Duodenal mucosa (tissue), 2 donors: ENCODE data around the gene P3H1.
"Not testable (repeated sequence)": the region's sequence is repeated elsewhere in the genome, so short reads cannot be mapped to it uniquely, and the experiment has no call there.

Experiments
- H3K27ac ChIP-seq: one replicate; pipeline ENCODE4 v1.7.0; 2013; ENCODE audit warnings: low read depth, low read length
- H3K27me3 ChIP-seq, 2 donors: one replicate each; pipeline ENCODE4 v1.7.0; 2013; ENCODE audit warnings: low read length in 2 of 2, control low read depth in 1 of 2; ENCODE audit not compliant: insufficient read depth in 2 of 2, control insufficient read depth in 1 of 2
- H3K36me3 ChIP-seq, 2 donors: one replicate each; pipeline ENCODE4 v1.7.0; 2013; ENCODE audit warnings: low read length in 2 of 2, control low read depth in 1 of 2; ENCODE audit not compliant: insufficient read depth in 2 of 2, control insufficient read depth in 1 of 2
- H3K4me1 ChIP-seq, 2 donors: one replicate each; pipeline ENCODE4 v1.7.0; 2013; ENCODE audit warnings: low read length in 2 of 2, control low read depth in 1 of 2; ENCODE audit not compliant: insufficient read depth in 2 of 2, control insufficient read depth in 1 of 2
- H3K4me3 ChIP-seq, 2 donors: one replicate each; pipeline ENCODE4 v1.7.0; 2013; ENCODE audit warnings: low read length in 2 of 2, low read depth in 1 of 2
- H3K9ac ChIP-seq, 2 donors: one replicate each; pipeline ENCODE4 v1.7.0; 2013; ENCODE audit warnings: low read length in 2 of 2, low read depth in 1 of 2
- H3K9me3 ChIP-seq, 2 donors: one replicate each; pipeline ENCODE4 v1.7.0; 2013; ENCODE audit warnings: low read length in 2 of 2, control low read depth in 1 of 2; ENCODE audit not compliant: control insufficient read depth in 1 of 2

P3H1 gene

GRCh38 chr1:42712808-42713207 lies 54.0 kb downstream of the P3H1 start:
- H3K27ac ChIP-seq, H3K9ac ChIP-seq, H3K4me3 ChIP-seq, H3K4me1 ChIP-seq, H3K27me3 ChIP-seq, H3K9me3 ChIP-seq: not testable (repeated sequence)
- H3K36me3 ChIP-seq = peaks cover 4 to 27% of the 10 kb centered on the region in 2 donors

GRCh38 chr1:42703888-42704464 lies 62.9 kb downstream of the P3H1 start:
- H3K27ac ChIP-seq = no peak overlapping the region
- H3K36me3 ChIP-seq = peaks cover 32 to 76% of the 10 kb centered on the region in 2 donors
- H3K9ac ChIP-seq = no peak overlapping the region
- H3K4me1 ChIP-seq = no peaks in the 10 kb centered on the region
- no peaks in the 10 kb centered on the region for H3K9me3 ChIP-seq
- H3K27me3 ChIP-seq = no peaks in the 10 kb centered on the region
- no peak overlapping the region for H3K4me3 ChIP-seq

GRCh38 chr1:42700006-42700405 lies 66.8 kb downstream of the P3H1 start:
- Histone ChIP-seq H3K4me1 (peaks cover 0 to under 1% of the 10 kb centered on the region in 2 donors), H3K27ac (no peak overlapping the region), H3K9me3 (no peaks in the 10 kb centered on the region), H3K9ac (no peak overlapping the region), H3K27me3 (no peaks in the 10 kb centered on the region), H3K4me3 (no peak overlapping the region), H3K36me3 (peaks cover 55 to 97% of the 10 kb centered on the region in 2 donors)

GRCh38 chr1:42698081-42698813 lies 68.6 kb downstream of the P3H1 start:
- Histone ChIP-seq H3K36me3 (peaks cover 43 to 81% of the 10 kb centered on the region in 2 donors), H3K4me1 (peaks cover 13 to 18% of the 10 kb centered on the region in 2 donors)

More at GRCh38 chr1:42698081-42698813, 68.6 kb downstream of the P3H1 start:
- Histone ChIP-seq H3K27me3 (no peaks in the 10 kb centered on the region), H3K4me3 (no peak overlapping the region), H3K9me3 (no peaks in the 10 kb centered on the region), H3K9ac (no peak overlapping the region), H3K27ac (no peak overlapping the region)
